Prostate gland (tissue), 2 donors: ENCODE data around the gene RBM19.

ENCODE experiments used
- POLR2A ChIP-seq: fragments of 450-650 bp; IDR thresholded peaks from one replicate; pipeline ENCODE4 v1.6.1; 2016; ENCODE audit warnings: antibody characterized with exemption, mild to moderate bottlenecking
- TF ChIP-seq, protein P1 (sequence below), 4 experiments: fragments of 200-600 bp in 2 of 4; fragments of 450-650 bp in 2 of 4; sonication (generic) in 2 of 4; IDR thresholded peaks; 1 replicate in 3 of 4; 2 replicates in 1 of 4; pipeline ENCODE4 v1.5.1; 2016 to 2019; ENCODE audit warnings: antibody characterized with exemption in 4 of 4, mild to moderate bottlenecking in 2 of 4, moderate library complexity in 2 of 4

DNA sequence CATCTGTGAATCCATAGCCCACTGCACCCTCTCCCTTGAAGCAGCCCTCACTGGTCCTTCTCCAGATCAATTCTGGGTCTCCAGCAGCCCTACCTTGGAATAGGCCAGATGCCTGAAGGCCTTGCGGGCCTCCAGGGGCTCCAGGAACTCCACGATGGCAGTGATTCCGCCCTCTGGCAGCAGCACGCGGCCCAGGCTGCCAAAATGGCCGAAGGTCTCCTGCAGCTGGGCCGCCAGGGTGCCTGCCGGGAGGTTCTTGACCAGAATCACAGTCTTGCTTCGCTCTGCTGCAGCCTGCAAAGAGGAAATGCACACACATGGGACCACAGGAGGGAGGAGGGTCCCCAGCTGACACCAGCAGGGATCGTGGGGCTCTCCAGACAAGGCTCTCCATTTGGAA lies 26.3 kb downstream of the RBM19 start:
- TF ChIP-seq, protein P1, sequence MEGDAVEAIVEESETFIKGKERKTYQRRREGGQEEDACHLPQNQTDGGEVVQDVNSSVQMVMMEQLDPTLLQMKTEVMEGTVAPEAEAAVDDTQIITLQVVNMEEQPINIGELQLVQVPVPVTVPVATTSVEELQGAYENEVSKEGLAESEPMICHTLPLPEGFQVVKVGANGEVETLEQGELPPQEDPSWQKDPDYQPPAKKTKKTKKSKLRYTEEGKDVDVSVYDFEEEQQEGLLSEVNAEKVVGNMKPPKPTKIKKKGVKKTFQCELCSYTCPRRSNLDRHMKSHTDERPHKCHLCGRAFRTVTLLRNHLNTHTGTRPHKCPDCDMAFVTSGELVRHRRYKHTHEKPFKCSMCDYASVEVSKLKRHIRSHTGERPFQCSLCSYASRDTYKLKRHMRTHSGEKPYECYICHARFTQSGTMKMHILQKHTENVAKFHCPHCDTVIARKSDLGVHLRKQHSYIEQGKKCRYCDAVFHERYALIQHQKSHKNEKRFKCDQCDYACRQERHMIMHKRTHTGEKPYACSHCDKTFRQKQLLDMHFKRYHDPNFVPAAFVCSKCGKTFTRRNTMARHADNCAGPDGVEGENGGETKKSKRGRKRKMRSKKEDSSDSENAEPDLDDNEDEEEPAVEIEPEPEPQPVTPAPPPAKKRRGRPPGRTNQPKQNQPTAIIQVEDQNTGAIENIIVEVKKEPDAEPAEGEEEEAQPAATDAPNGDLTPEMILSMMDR (IDR thresholded peaks at IDR 0.05): no peak
- TF ChIP-seq POLR2A: no peak
